ENCODE results near the gene EPN2.

EPN2 gene

GRCh38 chr17:19370493-19370960 lies 133.4 kb downstream of the EPN2 start:
- TF ChIP-seq CTBP1 (IDR thresholded peaks at IDR 0.05; ENCODE audit: borderline replicate concordance) (no peak), PKNOX1 (IDR thresholded peaks at IDR 0.05) (no peak)
- CTCF ChIA-PET = interaction anchor here (0.6 kb wide), 1 partner anchor 836 kb away, joined by 3 read pairs; no protein-coding TSS in a partner anchor
- POLR2A ChIA-PET = interaction anchor here (3.8 kb wide), 1 partner anchor 8 kb away, joined by 19 read pairs; the partner anchor contains the start of gene MAPK7
- no peak for DNase-seq (ENCODE audit: extremely low spot score)

GRCh38 chr17:19371259-19372010 lies 134.3 kb downstream of the EPN2 start:
- ChIA-PET POLR2A (no interaction called here), CTCF (interaction anchor here (0.6 kb wide), 1 partner anchor 835 kb away, joined by 3 read pairs; no protein-coding TSS in a partner anchor)
- no peak for DNase-seq (ENCODE audit: extremely low spot score)
- TF ChIP-seq BHLHE40 (IDR thresholded peaks at IDR 0.05; ENCODE audit: borderline replicate concordance) (no peak), TARDBP (IDR thresholded peaks at IDR 0.05) (no peak), PKNOX1 (IDR thresholded peaks at IDR 0.05) (no peak), SUZ12 (IDR thresholded peaks at IDR 0.05) (no peak), ELF4 (IDR thresholded peaks at IDR 0.05) (no peak), LEF1 (IDR thresholded peaks at IDR 0.05; ENCODE audit: borderline replicate concordance) (no peak), CTBP1 (IDR thresholded peaks at IDR 0.05; ENCODE audit: borderline replicate concordance) (no peak), FOXK2 (IDR thresholded peaks at IDR 0.05) (no peak), ZNF384 (IDR thresholded peaks at IDR 0.05) (no peak), L3MBTL2 (conservative IDR thresholded peaks at IDR 0.05) (no peak), FOXA1 (IDR thresholded peaks at IDR 0.05) (no peak), SP1 (IDR thresholded peaks at IDR 0.05) (no peak), ARNT (IDR thresholded peaks at IDR 0.05) (no peak)

GRCh38 chr17:19372011-19372370 lies 134.8 kb downstream of the EPN2 start:
- ChIA-PET POLR2A (no interaction called here), CTCF (no interaction called here)
- DNase-seq (ENCODE audit: extremely low spot score) = no peak
- TF ChIP-seq NFRKB (IDR thresholded peaks at IDR 0.05) = no peak
- no peak for TF ChIP-seq FOXA1 (IDR thresholded peaks at IDR 0.05)
- no peak for TF ChIP-seq ELF4 (IDR thresholded peaks at IDR 0.05)
- TF ChIP-seq L3MBTL2 (conservative IDR thresholded peaks at IDR 0.05) = no peak
- TF ChIP-seq FOXK2 (IDR thresholded peaks at IDR 0.05) = no peak
- TF ChIP-seq ZNF384 (IDR thresholded peaks at IDR 0.05) = no peak
- TF ChIP-seq SP1 (IDR thresholded peaks at IDR 0.05) = no peak
- no peak for TF ChIP-seq SUZ12 (IDR thresholded peaks at IDR 0.05)
- TF ChIP-seq BHLHE40 (IDR thresholded peaks at IDR 0.05; ENCODE audit: borderline replicate concordance) = no peak
- TF ChIP-seq PKNOX1 (IDR thresholded peaks at IDR 0.05) = no peak

- ChIA-PET CTCF (no interaction called here), POLR2A (no interaction called here)
- TF ChIP-seq L3MBTL2 (conservative IDR thresholded peaks at IDR 0.05) (no peak), PKNOX1 (IDR thresholded peaks at IDR 0.05) (no peak), NFRKB (IDR thresholded peaks at IDR 0.05) (no peak), SP1 (IDR thresholded peaks at IDR 0.05) (no peak), TARDBP (IDR thresholded peaks at IDR 0.05) (no peak), FOXA1 (IDR thresholded peaks at IDR 0.05) (no peak), SUZ12 (IDR thresholded peaks at IDR 0.05) (no peak)
- DNase-seq (ENCODE audit: extremely low spot score) = no peak
These were observed 135.3 kb downstream of the EPN2 start for GRCh38 chr17:19372439-19372838.

- ChIA-PET CTCF (no interaction called here), POLR2A (no interaction called here)
- DNase-seq (ENCODE audit: extremely low spot score) = no peak
- TF ChIP-seq TARDBP (IDR thresholded peaks at IDR 0.05) (no peak), ZNF384 (IDR thresholded peaks at IDR 0.05) (no peak), NFRKB (IDR thresholded peaks at IDR 0.05) (no peak), HDGF (IDR thresholded peaks at IDR 0.05; ENCODE audit: borderline replicate concordance) (no peak), LEF1 (IDR thresholded peaks at IDR 0.05; ENCODE audit: borderline replicate concordance) (no peak), FOXK2 (IDR thresholded peaks at IDR 0.05) (no peak)
These were observed 135.8 kb downstream of the EPN2 start for GRCh38 chr17:19372866-19373504.

GRCh38 chr17:19374136-19374535 lies 137.0 kb downstream of the EPN2 start:
- no peak for DNase-seq (ENCODE audit: extremely low spot score)
- TF ChIP-seq FOXA1 (IDR thresholded peaks at IDR 0.05) = no peak
- no peak for TF ChIP-seq NFRKB (IDR thresholded peaks at IDR 0.05)
- no peak for TF ChIP-seq L3MBTL2 (conservative IDR thresholded peaks at IDR 0.05)
- no peak for TF ChIP-seq HDGF (IDR thresholded peaks at IDR 0.05; ENCODE audit: borderline replicate concordance)
- TF ChIP-seq ELF4 (IDR thresholded peaks at IDR 0.05) = no peak
- no peak for TF ChIP-seq LEF1 (IDR thresholded peaks at IDR 0.05; ENCODE audit: borderline replicate concordance)
- no peak for TF ChIP-seq BHLHE40 (IDR thresholded peaks at IDR 0.05; ENCODE audit: borderline replicate concordance)
- no peak for TF ChIP-seq SP1 (IDR thresholded peaks at IDR 0.05)
- TF ChIP-seq FOXK2 (IDR thresholded peaks at IDR 0.05) = no peak
- TF ChIP-seq ARNT (IDR thresholded peaks at IDR 0.05) = no peak
- TF ChIP-seq ZNF384 (IDR thresholded peaks at IDR 0.05) = no peak
- TF ChIP-seq SUZ12 (IDR thresholded peaks at IDR 0.05) = no peak
- no peak for TF ChIP-seq PKNOX1 (IDR thresholded peaks at IDR 0.05)
- no peak for TF ChIP-seq TARDBP (IDR thresholded peaks at IDR 0.05)
- no peak for TF ChIP-seq FOXM1 (IDR thresholded peaks at IDR 0.05; ENCODE audit: borderline replicate concordance)
- TF ChIP-seq CTBP1 (IDR thresholded peaks at IDR 0.05; ENCODE audit: borderline replicate concordance) = no peak
- ChIA-PET POLR2A (interaction anchor here (1.6 kb wide), 1 partner anchor 12 kb away, joined by 9 read pairs; the partner anchor contains the start of gene B9D1), CTCF (interaction anchor here (1.0 to 1.3 kb wide), 2 partner anchors 11 to 73 kb away, joined by 3 to 4 read pairs; partner anchors contain the start of gene B9D1)
